Muscle of leg (tissue), 11 donors: ENCODE results near the gene SNRPA1. TPM values are rescaled to one million over a fixed set of nuclear protein-coding genes. Genes with fewer than 3 reads are reported as not detected.

Source experiments
- DNase-seq: peaks from one replicate; pipeline ENCODE4 v3.0.0; 2013
- H3K27ac ChIP-seq: one replicate; pipeline ENCODE4 v1.5.1; 2013; ENCODE audit warnings: mild to moderate bottlenecking, low read length, control low read depth
- H3K27me3 ChIP-seq: one replicate; pipeline ENCODE4 v1.6.1; 2013; ENCODE audit warnings: low read length; ENCODE audit not compliant: control insufficient read depth, insufficient read depth
- H3K36me3 ChIP-seq: one replicate; pipeline ENCODE4 v1.6.1; 2013; ENCODE audit warnings: low read length; ENCODE audit not compliant: control insufficient read depth, insufficient read depth
- H3K4me1 ChIP-seq: one replicate; pipeline ENCODE4 v1.6.1; 2013; ENCODE audit warnings: low read length; ENCODE audit not compliant: control insufficient read depth, insufficient read depth
- H3K4me3 ChIP-seq: one replicate; pipeline ENCODE4 v1.5.1; 2013; ENCODE audit warnings: low read length, control low read depth
- H3K9me3 ChIP-seq: replicated peaks from 2 replicates; pipeline ENCODE4 v1.6.1; 2013; ENCODE audit warnings: low read depth, low read length; ENCODE audit not compliant: control insufficient read depth
- WGBS: methylation state at CpG from one replicate; pipeline ENCODE4 v1.1.5; 2013; ENCODE audit warnings: missing lambda C conversion rate; ENCODE audit not compliant: insufficient coverage; 5-methylcytosine and 5-hydroxymethylcytosine counted together
- polyA plus RNA-seq, 8 donors: library from polyadenylated mRNA; unstranded; fragments of 120-200 nt; gene quantifications; one replicate each; pipeline versions ENCODE4 v1.2.1 to v1.2.3, GENCODE V29; 2013; ENCODE audit warnings: inconsistent platforms in 1 of 8, low replicate concordance in 1 of 8; ENCODE audit not compliant: insufficient read length in 8 of 8, insufficient read depth in 1 of 8
- total RNA-seq: library from RNA; stranded (reverse); fragments of 120-200 nt; gene quantifications from one replicate; pipeline ENCODE4 v1.2.4, GENCODE V29; 2013

The SNRPA1 gene
- total and polyA plus RNA-seq, 9 donors = 14.9 to 44.5 (median 36.6) TPM

DNA sequence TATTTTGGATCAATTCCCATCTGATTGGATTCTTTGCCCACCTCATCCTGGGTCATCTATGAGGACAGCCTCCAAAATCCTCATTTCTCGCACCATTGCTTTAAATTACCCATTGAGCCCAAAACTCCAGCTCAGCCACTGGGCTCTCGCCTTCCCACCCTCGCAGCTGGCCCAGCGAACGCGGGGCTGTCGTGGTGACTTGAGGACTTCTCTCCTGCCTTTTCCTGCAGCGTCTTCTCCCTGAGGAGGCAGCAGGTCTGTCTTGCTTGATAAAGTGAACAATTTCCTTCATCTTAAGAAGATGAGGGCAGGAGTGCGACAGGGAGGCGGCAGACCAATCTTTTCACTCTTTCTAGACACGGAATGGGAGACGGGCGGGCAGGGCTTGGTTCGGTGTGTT, 33.0 kb upstream of the SNRPA1 start:
- no peak for DNase-seq
- WGBS = 92% methylated on average over 2 of the region's 14 CpGs
- no peaks in the 10 kb centered on the region for H3K9me3 ChIP-seq
- peaks cover 20% of the 10 kb centered on the region for H3K4me1 ChIP-seq
- no peak overlapping the region for H3K27ac ChIP-seq
- peaks cover 20% of the 10 kb centered on the region for H3K27me3 ChIP-seq
- no peak overlapping the region for H3K4me3 ChIP-seq
- no peaks in the 10 kb centered on the region for H3K36me3 ChIP-seq

DNA sequence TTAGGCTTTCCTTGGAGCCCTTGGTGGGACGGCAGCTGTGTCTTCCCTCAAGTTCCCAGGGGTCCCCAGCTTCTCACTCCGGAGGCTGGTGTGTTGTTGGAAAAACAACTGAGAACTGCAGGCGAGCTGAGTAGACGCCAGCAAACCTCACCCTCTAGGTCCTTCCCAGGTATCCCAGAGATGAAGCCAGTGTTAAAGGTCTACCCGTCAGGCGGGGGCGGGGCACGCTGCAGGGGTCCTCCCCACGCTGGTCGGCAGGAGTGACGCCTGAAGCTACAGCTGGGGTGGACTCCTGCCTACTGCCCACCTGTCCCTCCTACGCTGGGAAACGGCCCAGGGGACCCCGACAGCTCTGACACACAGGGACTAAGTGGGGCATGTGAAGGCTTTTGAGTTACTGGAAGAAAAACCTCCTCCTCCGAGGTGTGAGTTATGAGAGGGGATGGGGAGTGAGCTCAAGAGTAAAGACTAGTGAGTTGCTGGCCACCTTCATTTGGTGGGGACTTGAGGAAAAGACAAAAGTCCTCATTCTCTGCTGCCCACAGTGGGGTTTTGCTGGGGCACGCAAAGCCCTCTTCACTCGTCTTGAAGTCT, 32.2 kb upstream of the SNRPA1 start:
- no peaks in the 10 kb centered on the region for H3K9me3 ChIP-seq
- no peaks in the 10 kb centered on the region for H3K36me3 ChIP-seq
- H3K4me1 ChIP-seq = peaks cover 20% of the 10 kb centered on the region
- H3K4me3 ChIP-seq = no peak overlapping the region
- WGBS = 59% methylated on average over 9 of the region's 17 CpGs
- H3K27ac ChIP-seq = no peak overlapping the region
- DNase-seq = no peak
- H3K27me3 ChIP-seq = peaks cover 20% of the 10 kb centered on the region

DNA sequence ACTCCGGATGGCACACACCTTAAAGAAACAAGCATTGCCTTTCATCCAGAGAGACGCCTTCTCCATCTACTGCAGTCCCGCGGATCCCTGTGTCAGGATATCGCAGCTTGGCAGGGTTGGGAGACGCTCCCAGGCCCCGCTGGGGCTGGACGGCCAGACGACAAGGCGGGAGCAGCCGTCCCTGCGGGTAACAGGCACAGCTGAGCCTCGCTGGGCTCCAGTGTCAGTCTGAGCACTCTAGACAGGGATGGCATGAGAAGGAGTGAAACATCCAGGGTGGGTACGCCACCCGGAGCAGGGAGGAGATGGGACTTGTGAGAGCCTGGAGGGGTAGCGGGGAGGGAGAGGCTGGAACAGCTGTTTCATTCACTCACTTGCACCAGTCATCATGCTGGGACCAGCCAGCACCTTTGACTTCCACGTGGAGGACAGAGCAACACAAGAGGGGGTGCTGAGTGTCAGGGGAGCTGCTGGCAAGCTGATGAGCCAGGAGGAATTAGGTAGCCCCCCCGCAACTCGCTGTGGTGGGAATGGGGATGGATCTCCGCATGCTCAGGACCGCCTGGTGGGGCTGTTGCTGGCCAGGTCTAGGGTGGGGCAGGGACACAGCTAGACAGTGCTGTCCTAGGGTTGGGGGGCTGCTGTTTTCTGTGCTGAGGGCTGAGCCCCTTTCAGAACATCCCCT, 31.6 kb upstream of the SNRPA1 start:
- DNase-seq = peak; percentile 47
- Histone ChIP-seq H3K27me3 (peaks cover 21% of the 10 kb centered on the region), H3K4me3 (no peak overlapping the region), H3K36me3 (no peaks in the 10 kb centered on the region), H3K9me3 (no peaks in the 10 kb centered on the region), H3K27ac (peak overlapping the region; percentile 13), H3K4me1 (peaks cover 20% of the 10 kb centered on the region)
- 70% methylated on average over 18 of the region's 21 CpGs for WGBS

DNA sequence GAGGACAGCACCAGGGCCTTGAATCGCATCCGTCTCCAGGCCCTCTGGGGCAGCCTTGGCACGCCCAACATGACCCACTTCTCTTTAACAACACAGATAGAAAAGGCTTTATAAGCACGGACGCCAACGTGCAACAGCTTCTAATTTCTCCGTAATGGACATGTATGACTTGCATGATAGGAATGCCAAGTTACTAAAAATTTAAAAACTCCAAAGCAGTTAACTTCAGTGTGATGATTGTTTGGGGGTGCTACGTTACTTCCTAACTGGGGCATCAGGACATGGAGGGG, 30.9 kb upstream of the SNRPA1 start:
- peak overlapping the region; percentile 13 for H3K27ac ChIP-seq
- H3K36me3 ChIP-seq = no peaks in the 10 kb centered on the region
- no peak overlapping the region for H3K4me3 ChIP-seq
- H3K4me1 ChIP-seq = peaks cover 20% of the 10 kb centered on the region
- H3K9me3 ChIP-seq = no peaks in the 10 kb centered on the region
- peaks cover 26% of the 10 kb centered on the region for H3K27me3 ChIP-seq
- WGBS = 100% methylated on average over 1 of the region's 8 CpGs
- DNase-seq = no peak

DNA sequence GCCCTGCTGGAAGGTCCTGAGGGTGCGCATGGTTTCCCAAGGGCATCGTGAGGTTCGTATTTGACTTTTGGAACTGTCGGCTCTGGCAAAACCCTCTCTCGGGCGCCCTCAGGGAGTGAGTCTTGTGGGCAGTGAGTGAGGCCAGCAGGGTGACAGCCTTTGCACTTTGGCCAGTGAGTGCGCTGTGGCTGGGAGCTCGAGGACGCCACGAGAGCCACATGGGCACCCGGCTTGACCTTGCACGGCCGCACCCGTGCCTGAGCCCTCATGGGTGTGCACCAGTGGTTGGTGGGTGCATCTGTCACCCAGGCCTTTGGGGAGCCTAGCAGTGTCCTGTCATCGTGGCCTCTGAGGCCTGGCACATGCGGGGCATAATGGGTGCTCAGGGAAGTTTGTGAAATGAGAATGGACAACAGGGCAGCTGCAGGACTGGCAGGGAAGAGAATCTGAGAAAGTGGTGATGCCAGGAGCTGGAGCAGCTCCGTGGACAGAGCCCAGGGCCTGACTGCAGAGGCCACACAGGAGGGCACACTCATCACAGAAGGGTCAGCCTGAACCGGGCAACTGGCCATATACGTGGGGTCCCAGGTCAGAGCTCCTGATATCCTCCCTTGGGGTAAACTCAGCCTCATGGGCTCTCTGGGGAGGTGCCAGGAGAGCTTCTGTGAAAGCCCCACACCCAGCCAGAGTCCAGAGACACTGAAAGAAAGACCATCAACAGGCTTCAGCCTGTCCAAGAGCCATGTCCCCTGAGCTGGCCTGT, 30.4 kb upstream of the SNRPA1 start:
- H3K27ac ChIP-seq = no peak overlapping the region
- no peak overlapping the region for H3K4me3 ChIP-seq
- peaks cover 31% of the 10 kb centered on the region for H3K27me3 ChIP-seq
- H3K4me1 ChIP-seq = peaks cover 20% of the 10 kb centered on the region
- 90% methylated on average over 19 of the region's 19 CpGs for WGBS
- no peaks in the 10 kb centered on the region for H3K36me3 ChIP-seq
- no peaks in the 10 kb centered on the region for H3K9me3 ChIP-seq
- DNase-seq = no peak

DNA sequence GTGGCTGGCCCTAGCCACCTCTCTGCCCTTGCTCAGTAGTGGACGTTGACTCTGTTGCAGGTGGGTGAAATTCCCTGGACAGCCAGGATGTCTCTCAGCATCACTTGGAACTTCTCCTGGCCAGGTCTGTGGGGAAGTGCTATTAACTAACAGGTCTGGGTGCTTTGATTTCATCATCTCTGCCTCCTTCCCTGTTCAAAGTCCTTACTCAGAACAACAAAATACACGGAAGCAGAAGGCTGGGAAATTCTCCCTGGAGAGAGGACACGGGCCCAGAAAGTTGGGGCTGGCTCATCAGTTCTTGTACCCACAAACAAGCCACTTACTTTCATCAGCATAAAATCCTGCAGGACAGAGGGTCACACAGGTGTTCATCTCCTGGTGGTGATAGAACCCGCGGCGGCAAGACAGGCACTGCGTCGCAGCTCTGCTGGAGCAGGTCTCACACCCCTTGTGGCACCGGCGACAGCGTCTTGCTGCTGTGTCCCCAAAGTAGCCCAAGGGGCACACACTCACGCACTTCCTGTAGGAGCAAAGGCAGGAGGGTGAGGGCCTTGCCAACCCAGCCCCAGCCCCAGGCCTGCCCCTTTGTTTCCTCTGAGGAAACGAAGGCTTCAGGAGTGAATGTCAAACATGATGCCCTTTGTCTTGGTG, 29.6 kb upstream of the SNRPA1 start:
- H3K4me3 ChIP-seq = no peak overlapping the region
- DNase-seq = no peak
- H3K9me3 ChIP-seq = no peaks in the 10 kb centered on the region
- peaks cover 31% of the 10 kb centered on the region for H3K27me3 ChIP-seq
- H3K27ac ChIP-seq = no peak overlapping the region
- peaks cover 20% of the 10 kb centered on the region for H3K4me1 ChIP-seq
- 82% methylated on average over 12 of the region's 13 CpGs for WGBS
- H3K36me3 ChIP-seq = no peaks in the 10 kb centered on the region

DNA sequence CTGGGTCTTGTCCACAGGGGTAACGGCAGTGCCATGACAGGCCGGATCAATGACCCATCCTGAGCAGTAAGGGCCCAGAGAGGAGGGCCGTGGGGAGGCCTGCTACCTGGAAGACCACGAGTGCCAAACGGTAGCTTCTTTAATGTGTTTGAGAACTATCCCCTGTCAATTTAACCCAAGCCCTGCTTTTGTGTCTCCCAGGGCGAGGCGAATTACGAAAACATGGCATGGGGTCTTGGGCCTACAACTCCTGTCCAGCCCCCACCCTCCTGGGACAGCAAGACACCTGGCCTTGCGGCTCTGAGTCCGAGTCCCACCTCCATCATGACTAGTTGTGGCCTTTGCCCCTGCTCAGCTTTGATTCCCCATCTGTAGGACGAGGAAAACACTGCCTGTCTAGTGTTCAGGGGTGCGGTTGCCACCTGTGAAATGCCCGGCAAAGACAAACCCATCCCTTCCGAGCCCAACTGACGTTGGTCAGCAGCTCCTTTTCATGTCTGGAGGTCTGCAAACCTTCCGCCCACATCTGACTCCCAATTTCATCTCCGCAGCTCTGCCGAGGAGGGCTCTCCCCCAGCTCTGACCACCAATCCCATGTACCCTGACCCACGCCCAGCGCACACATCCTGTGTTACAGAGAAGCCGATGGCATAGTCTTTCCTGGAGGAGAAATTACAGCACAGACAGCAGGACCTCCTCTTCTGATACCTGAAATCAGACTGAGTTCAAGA, 28.9 kb upstream of the SNRPA1 start:
- peaks cover 20% of the 10 kb centered on the region for H3K4me1 ChIP-seq
- no peaks in the 10 kb centered on the region for H3K36me3 ChIP-seq
- WGBS = 91% methylated on average over 21 of the region's 21 CpGs
- H3K27ac ChIP-seq = no peak overlapping the region
- no peaks in the 10 kb centered on the region for H3K9me3 ChIP-seq
- H3K4me3 ChIP-seq = no peak overlapping the region
- DNase-seq = no peak
- H3K27me3 ChIP-seq = peaks cover 31% of the 10 kb centered on the region

DNA sequence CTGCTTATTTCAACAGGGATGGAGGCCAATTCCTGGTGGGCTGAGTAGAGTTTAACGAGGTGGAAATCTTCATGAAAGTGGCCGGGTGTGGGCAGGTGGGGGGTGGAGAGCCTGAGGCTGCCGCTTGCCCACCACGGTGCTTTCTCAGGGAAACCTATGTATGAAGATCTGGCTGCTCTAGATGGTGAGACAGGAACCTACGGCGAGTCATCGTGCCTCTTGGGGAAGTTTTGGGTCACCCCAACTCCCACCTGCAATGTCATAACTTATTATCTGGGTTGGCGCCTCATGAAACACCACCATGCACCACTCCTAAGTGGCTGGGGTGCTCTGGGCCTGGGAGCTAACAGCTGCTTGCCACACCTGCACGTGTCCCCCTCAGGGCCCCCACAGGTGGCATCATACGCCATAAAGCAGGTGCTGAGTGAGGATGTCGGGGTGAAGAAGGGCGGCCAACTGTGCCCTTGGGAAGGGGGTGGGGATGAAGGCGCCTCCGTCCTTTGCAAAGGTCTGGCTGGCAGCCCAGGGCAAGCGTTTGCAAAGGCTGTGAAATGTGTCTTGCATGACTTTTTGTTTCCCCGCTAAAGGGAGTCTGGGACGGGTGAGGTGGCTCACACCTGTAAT, 27.9 kb upstream of the SNRPA1 start:
- no peaks in the 10 kb centered on the region for H3K36me3 ChIP-seq
- DNase-seq = no peak
- H3K27me3 ChIP-seq = peaks cover 26% of the 10 kb centered on the region
- peaks cover 20% of the 10 kb centered on the region for H3K4me1 ChIP-seq
- no peak overlapping the region for H3K4me3 ChIP-seq
- WGBS = 78% methylated on average over 13 of the region's 17 CpGs
- no peaks in the 10 kb centered on the region for H3K9me3 ChIP-seq
- no peak overlapping the region for H3K27ac ChIP-seq

DNA sequence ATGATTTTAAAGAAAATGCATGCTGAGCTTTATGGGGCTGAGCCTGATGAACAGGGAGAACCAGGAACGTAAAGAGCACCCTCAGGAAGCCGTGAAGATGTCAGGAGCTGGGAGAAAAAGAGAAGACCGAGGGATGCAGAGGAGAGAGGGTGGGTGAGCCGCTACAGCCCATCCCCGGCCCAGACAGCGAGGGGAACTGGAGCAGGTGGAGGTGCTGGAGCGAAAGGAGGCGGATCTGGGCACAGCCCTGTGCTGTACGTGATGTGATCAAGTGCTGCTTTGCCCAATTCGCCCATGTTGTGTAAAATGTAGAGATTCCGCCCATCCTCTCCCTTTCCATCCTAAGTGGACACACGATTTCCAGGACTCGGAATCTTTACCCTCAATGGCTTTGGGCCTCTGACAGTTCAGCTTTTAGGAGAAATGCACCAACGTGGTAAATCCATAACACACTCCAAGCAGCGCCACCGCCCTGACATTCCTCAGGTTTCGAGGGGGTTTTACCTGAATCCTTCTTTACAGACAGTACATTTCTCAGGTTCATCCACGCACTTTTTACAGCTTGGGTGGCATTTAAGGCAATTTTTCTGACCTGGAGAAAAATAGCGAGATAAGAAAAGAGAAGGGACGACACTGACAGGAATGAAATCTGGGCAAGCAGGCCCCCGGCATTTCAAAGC, 27.1 kb upstream of the SNRPA1 start:
- peaks cover 18% of the 10 kb centered on the region for H3K4me1 ChIP-seq
- no peak overlapping the region for H3K4me3 ChIP-seq
- no peaks in the 10 kb centered on the region for H3K36me3 ChIP-seq
- H3K27ac ChIP-seq = no peak overlapping the region
- 84% methylated on average over 14 of the region's 21 CpGs for WGBS
- H3K9me3 ChIP-seq = no peaks in the 10 kb centered on the region
- peaks cover 25% of the 10 kb centered on the region for H3K27me3 ChIP-seq
- no peak for DNase-seq
